ENCODE data around the gene LUC7L.

- TF ChIP-seq CTCF (IDR thresholded peaks at IDR 0.05) = no peak
- no peak for TF ChIP-seq FOXM1 (IDR thresholded peaks at IDR 0.05; ENCODE audit: low read depth)
- no peak for TF ChIP-seq SMC3 (IDR thresholded peaks at IDR 0.05; ENCODE audit: low read depth, low read length)
- no peak for TF ChIP-seq EZH2phosphoT487 (IDR thresholded peaks at IDR 0.05; ENCODE audit: borderline replicate concordance, low read depth)
- no peak for TF ChIP-seq NFIC (IDR thresholded peaks at IDR 0.05; ENCODE audit: borderline replicate concordance)
- no peak for TF ChIP-seq RAD21 (IDR thresholded peaks at IDR 0.05; ENCODE audit: low read length)
- TF ChIP-seq ELF1 (IDR thresholded peaks at IDR 0.05) = no peak
- TF ChIP-seq IRF3 (IDR thresholded peaks at IDR 0.05; ENCODE audit: low read depth, low read length) = no peak
- TF ChIP-seq RXRA (IDR thresholded peaks at IDR 0.05; ENCODE audit: borderline replicate concordance, low read depth) = no peak
- no peak for TF ChIP-seq TCF12 (IDR thresholded peaks at IDR 0.05)
- TF ChIP-seq MAX (IDR thresholded peaks at IDR 0.05; ENCODE audit: low read depth) = no peak
Measured at GRCh38 chr16:159136-159849, 70.0 kb downstream of the LUC7L start.
